K562 (cell line): Measurements from ENCODE around the gene GYS1. TPM values are rescaled to one million over a fixed set of nuclear protein-coding genes. Genes with fewer than 3 reads are reported as not detected.

Experiments used
- CBX5 ChIP-seq: IDR thresholded peaks from 2 replicates; pipeline ENCODE4 v1.6.1; 2014; ENCODE audit warnings: low read depth, borderline replicate concordance
- CUX1 ChIP-seq: fragments of 200-800 bp; sonication (Bioruptor generic); IDR thresholded peaks from 2 replicates; pipeline ENCODE4 v1.6.1; 2016; ENCODE audit warnings: missing genetic modification characterization, missing compliant biosample characterization
- DMBX1 ChIP-seq: fragments of 250-450 bp; sonication (Bioruptor Pico); IDR thresholded peaks from 2 replicates; pipeline ENCODE4 v1.8.0; 2022; ENCODE audit warnings: inconsistent platforms, mild to moderate bottlenecking, moderate library complexity, borderline replicate concordance
- ELF4 ChIP-seq: fragments of 450-650 bp; formaldehyde crosslinking; IDR thresholded peaks from 2 replicates; pipeline ENCODE4 v1.4.0; 2022; ENCODE audit warnings: missing genetic modification characterization
- HDAC8 ChIP-seq: fragments of 450-650 bp; IDR thresholded peaks from 2 replicates; pipeline ENCODE4 v1.6.1; 2016; ENCODE audit warnings: mild to moderate bottlenecking, missing genetic modification characterization, moderate library complexity, missing compliant biosample characterization
- NCOA2 ChIP-seq, 2 experiments: fragments of 450-650 bp; IDR thresholded peaks; 2 replicates each; pipeline ENCODE4 v1.6.1; 2018; ENCODE audit warnings: mild to moderate bottlenecking in 2 of 2, moderate library complexity in 1 of 2; ENCODE audit not compliant: partially characterized antibody in 2 of 2
- NCOR1 ChIP-seq: fragments of 450-650 bp; IDR thresholded peaks from 2 replicates; pipeline ENCODE4 v1.6.1; 2016; ENCODE audit warnings: mild to moderate bottlenecking, moderate library complexity
- PHTF2 ChIP-seq: fragments of 250-450 bp; sonication (Bioruptor Pico); IDR thresholded peaks from 2 replicates; pipeline ENCODE4 v1.5.0; 2021; ENCODE audit warnings: mild to moderate bottlenecking
- PYGO2 ChIP-seq: fragments of 450-650 bp; IDR thresholded peaks from 2 replicates; pipeline ENCODE4 v1.6.1; 2016; ENCODE audit warnings: mild to moderate bottlenecking, missing genetic modification characterization, moderate library complexity, missing compliant biosample characterization
- RAD51 ChIP-seq: fragments of 450-650 bp; IDR thresholded peaks from 2 replicates; pipeline ENCODE4 v1.7.1; 2016; ENCODE audit warnings: low read depth, mild to moderate bottlenecking, borderline replicate concordance
- SMARCA4 ChIP-seq: fragments of 450-650 bp; IDR thresholded peaks from 2 replicates; pipeline ENCODE4 v1.6.1; 2016
- SMARCC2 ChIP-seq: fragments of 450-650 bp; IDR thresholded peaks from 2 replicates; pipeline ENCODE4 v1.6.1; 2017; ENCODE audit warnings: antibody characterized with exemption, moderate library complexity, mild to moderate bottlenecking, low read depth
- XRCC5 ChIP-seq: fragments of 200-400 bp; formaldehyde crosslinking; IDR thresholded peaks from 2 replicates; pipeline ENCODE4 v1.6.1; 2017; ENCODE audit warnings: low read depth, mild to moderate bottlenecking, low read length
- ZBED1 ChIP-seq: IDR thresholded peaks from 2 replicates; pipeline ENCODE4 v1.6.1; 2014
- ZC3H8 ChIP-seq: fragments of 450-650 bp; IDR thresholded peaks from 2 replicates; pipeline ENCODE4 v1.6.1; 2017
- ZNF583 ChIP-seq: fragments of 250-450 bp; sonication (Bioruptor Pico); IDR thresholded peaks from 2 replicates; pipeline ENCODE4 v1.4.0; 2020
- ZNF830 ChIP-seq: fragments of 250-450 bp; sonication (Bioruptor Pico); IDR thresholded peaks from 2 replicates; pipeline ENCODE4 v1.5.0; 2021; ENCODE audit warnings: mild to moderate bottlenecking
- polyA plus RNA-seq, 8 experiments: library from polyadenylated mRNA; depleted of rRNA in 4 of 8; stranded (reverse) in 5 of 8; unstranded in 3 of 8; fragments of >200 nt; fragmentation: Nextera tagmentation in 2 of 8; fragmentation: Illumina TruSeq in 1 of 8; extraction: Ambion mirVana in 2 of 8; extraction: Trizol in 1 of 8; gene quantifications; 2 replicates each; pipeline versions ENCODE4 v1.2.1 to v1.2.3, GENCODE V29; 2011 to 2014; ENCODE audit warnings: inconsistent platforms in 1 of 8, missing spikeins in 1 of 8
- total RNA-seq, 7 experiments: library from RNA; depleted of rRNA in 6 of 7; stranded (reverse); fragments of >200 nt in 6 of 7; fragmentation: Illumina TruSeq in 2 of 7; extraction: Trizol in 2 of 7; gene quantifications; 2 replicates each; pipeline versions ENCODE4 v1.2.1 to v1.2.3, GENCODE V29; 2011 to 2021; ENCODE audit warnings: low replicate concordance in 1 of 7
- TF ChIP-seq, protein P1 (sequence below): fragments of 250-450 bp; sonication (Bioruptor Pico); IDR thresholded peaks from 2 replicates; pipeline ENCODE4 v1.4.0; 2020; ENCODE audit warnings: borderline replicate concordance
- TF ChIP-seq, protein P2 (sequence below), 2 experiments: fragments of 450-650 bp; IDR thresholded peaks; 2 replicates each; pipeline ENCODE4 v1.6.1; 2016
- TF ChIP-seq, protein P3 (sequence below): fragments of 450-650 bp; formaldehyde crosslinking; IDR thresholded peaks from 2 replicates; pipeline ENCODE4 v1.4.0; 2022; ENCODE audit warnings: missing genetic modification characterization

Gene GYS1
- total and polyA plus RNA-seq, 9 of the 15 experiments (the other 6 are each of a cell fraction or from before 2014, with no cell fraction given), result 1.9 to 31.1 (median 15.2) TPM

GRCh38 chr19:48962029-48962848 lies 30.9 kb downstream of the GYS1 start (continued):
- no peak for TF ChIP-seq RAD51
- TF ChIP-seq, protein P1, sequence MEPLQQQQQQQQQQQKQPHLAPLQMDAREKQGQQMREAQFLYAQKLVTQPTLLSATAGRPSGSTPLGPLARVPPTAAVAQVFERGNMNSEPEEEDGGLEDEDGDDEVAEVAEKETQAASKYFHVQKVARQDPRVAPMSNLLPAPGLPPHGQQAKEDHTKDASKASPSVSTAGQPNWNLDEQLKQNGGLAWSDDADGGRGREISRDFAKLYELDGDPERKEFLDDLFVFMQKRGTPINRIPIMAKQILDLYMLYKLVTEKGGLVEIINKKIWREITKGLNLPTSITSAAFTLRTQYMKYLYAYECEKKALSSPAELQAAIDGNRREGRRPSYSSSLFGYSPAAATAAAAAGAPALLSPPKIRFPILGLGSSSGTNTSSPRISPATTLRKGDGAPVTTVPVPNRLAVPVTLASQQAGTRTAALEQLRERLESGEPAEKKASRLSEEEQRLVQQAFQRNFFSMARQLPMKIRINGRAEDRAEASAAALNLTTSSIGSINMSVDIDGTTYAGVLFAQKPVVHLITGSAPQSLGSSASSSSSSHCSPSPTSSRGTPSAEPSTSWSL (CRISPR knock-in tag), result no peak
- no peak for TF ChIP-seq ZBED1
- no peak for TF ChIP-seq PHTF2 (CRISPR knock-in tag)
- TF ChIP-seq ELF4, result peak; percentile 53; the same call in 1 of the 2 replicates
- TF ChIP-seq SMARCA4, result peak; percentile 40
- TF ChIP-seq DMBX1, result no peak; the same call in none of the 2 replicates
- TF ChIP-seq HDAC8, result no peak
- peak; percentile 47; the same call in 1 of the 2 replicates for TF ChIP-seq ZNF583 (CRISPR knock-in tag)
- TF ChIP-seq SMARCC2, result no peak
- no peak for TF ChIP-seq NCOA2 (IDR thresholded peaks at IDR 0.05; ENCODE audit: partially characterized antibody in 2 of 2)
- TF ChIP-seq, protein P2, sequence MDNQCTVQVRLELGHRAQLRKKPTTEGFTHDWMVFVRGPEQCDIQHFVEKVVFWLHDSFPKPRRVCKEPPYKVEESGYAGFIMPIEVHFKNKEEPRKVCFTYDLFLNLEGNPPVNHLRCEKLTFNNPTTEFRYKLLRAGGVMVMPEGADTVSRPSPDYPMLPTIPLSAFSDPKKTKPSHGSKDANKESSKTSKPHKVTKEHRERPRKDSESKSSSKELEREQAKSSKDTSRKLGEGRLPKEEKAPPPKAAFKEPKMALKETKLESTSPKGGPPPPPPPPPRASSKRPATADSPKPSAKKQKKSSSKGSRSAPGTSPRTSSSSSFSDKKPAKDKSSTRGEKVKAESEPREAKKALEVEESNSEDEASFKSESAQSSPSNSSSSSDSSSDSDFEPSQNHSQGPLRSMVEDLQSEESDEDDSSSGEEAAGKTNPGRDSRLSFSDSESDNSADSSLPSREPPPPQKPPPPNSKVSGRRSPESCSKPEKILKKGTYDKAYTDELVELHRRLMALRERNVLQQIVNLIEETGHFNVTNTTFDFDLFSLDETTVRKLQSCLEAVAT (IDR thresholded peaks at IDR 0.05), result peak; percentile 49 to 52; a peak in 1 of 4 replicates
- no peak for TF ChIP-seq CBX5
- TF ChIP-seq PYGO2 (tag), result no peak
- TF ChIP-seq NCOR1, result peak; percentile 50
- TF ChIP-seq ZNF830 (CRISPR knock-in tag), result no peak
- no peak for TF ChIP-seq XRCC5
- peak; percentile 51; the same call in 1 of the 2 replicates for TF ChIP-seq CUX1 (CRISPR knock-in tag)
- no peak for TF ChIP-seq ZC3H8
- TF ChIP-seq, protein P3, sequence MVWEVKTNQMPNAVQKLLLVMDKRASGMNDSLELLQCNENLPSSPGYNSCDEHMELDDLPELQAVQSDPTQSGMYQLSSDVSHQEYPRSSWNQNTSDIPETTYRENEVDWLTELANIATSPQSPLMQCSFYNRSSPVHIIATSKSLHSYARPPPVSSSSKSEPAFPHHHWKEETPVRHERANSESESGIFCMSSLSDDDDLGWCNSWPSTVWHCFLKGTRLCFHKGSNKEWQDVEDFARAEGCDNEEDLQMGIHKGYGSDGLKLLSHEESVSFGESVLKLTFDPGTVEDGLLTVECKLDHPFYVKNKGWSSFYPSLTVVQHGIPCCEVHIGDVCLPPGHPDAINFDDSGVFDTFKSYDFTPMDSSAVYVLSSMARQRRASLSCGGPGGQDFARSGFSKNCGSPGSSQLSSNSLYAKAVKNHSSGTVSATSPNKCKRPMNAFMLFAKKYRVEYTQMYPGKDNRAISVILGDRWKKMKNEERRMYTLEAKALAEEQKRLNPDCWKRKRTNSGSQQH (CRISPR knock-in tag), result peak; percentile 92
